D721Med (cell line): Measurements from ENCODE around the gene ADAMTSL1.

Experiments used
- DNase-seq: peaks from one replicate; pipeline ENCODE4 v3.0.0; 2011; ENCODE audit warnings: low spot score; ENCODE audit not compliant: insufficient read length
- FAIRE-seq: peaks from 2 replicates; lab custom pipeline; 2011; peaks lifted over from hg19 to GRCh38; lab: Jason Lieb, UNC
- CTCF ChIP-seq: IDR thresholded peaks from 2 replicates; pipeline ENCODE4 v1.5.1; 2012; ENCODE audit warnings: mild to moderate bottlenecking, control low read depth; ENCODE audit not compliant: insufficient read depth; ENCODE audit errors: missing control alignments

ADAMTSL1 gene

DNA sequence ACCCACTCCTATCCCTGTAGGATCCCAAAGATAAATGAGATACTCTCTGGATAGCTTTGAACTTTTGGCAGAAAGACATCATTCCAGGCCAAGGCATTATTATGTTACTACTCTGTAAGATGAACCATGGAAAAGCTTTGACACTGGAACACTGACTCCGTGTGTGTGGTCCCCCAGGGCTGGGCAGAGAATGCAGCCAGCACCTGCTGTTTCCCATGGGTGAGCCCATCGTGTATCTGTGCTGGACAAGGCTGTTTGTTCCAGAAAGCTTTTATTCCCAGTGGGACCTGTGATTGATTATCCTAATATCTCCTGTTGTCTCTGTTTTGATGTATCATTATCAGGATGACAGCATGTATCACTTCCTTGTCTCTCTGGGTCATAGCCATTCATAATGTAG is 304.2 kb downstream of the ADAMTSL1 start:
- FAIRE-seq = no peak

DNA sequence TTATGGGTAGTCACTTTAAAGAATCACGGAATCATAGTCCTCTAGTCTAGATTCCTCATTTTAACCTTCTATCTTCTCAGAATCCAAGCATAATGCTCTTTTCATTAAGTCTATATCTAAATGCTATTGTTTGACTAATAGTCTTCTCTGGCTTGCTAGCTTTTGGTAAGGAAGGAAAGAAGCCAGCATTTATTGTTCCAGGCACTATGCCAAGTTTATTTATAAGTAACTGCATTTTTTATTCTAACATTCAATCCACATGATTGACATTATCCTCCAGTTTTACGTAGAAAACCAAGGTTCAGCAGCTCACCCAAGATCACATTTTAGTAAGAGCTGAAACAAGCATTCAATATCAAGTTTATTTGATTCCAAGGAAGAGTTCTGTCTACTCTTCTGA is 304.9 kb downstream of the ADAMTSL1 start:
- FAIRE-seq = no peak
- no peak for DNase-seq
- TF ChIP-seq CTCF = no peak

More for the DNA sequence above, 304.2 kb downstream of the ADAMTSL1 start:
- no peak for DNase-seq
- TF ChIP-seq CTCF = no peak

GRCh38 chr9:18783909-18784308 is 310.0 kb downstream of the ADAMTSL1 start:
- no peak for FAIRE-seq
- DNase-seq = no peak

DNA sequence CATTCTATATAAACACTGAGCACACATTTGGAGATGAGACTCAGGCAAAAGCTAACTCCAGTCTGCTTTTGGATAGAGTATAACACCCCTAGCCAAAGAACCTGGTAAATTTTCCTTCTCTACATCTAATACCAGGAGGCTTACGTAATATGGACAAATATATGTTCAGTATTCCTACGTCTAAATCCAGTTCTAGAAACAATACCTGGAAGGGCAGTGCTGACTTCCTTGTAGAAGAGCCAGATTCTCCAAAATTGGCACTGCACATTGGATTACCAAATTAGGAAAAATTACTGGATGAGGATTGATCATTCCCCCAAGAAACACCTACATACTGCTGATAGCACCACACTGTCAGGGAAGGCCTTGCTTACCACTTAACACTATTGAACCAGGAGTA is 311.7 kb downstream of the ADAMTSL1 start:
- TF ChIP-seq CTCF = no peak
- no peak for FAIRE-seq

More at GRCh38 chr9:18783909-18784308, 310.0 kb downstream of the ADAMTSL1 start:
- TF ChIP-seq CTCF = no peak

DNA sequence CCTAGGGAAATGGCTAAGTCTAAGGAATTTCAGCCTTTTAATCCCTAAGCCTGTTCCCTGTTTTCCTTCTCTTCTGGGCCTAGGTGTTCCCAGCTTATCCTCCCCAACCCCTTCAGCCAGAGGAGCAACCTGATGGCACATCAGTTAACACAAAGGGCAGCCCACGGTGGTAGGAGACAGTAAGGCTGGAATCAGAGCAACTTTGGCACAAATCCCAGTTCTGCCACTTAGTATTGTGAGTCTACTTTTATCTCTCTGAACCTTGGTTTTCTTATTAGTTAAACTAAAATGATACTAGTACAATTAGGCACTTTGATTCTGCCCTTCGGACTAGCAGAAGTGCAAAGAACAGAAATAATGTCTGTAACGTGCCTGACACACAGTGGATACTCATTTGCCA is 312.2 kb downstream of the ADAMTSL1 start:
- no peak for TF ChIP-seq CTCF
- DNase-seq (no peak), FAIRE-seq (no peak)

More for the DNA sequence above, 311.7 kb downstream of the ADAMTSL1 start:
- no peak for DNase-seq

GRCh38 chr9:18786911-18787650 is 313.1 kb downstream of the ADAMTSL1 start:
- FAIRE-seq (no peak), DNase-seq (no peak)
- TF ChIP-seq CTCF = no peak

DNA sequence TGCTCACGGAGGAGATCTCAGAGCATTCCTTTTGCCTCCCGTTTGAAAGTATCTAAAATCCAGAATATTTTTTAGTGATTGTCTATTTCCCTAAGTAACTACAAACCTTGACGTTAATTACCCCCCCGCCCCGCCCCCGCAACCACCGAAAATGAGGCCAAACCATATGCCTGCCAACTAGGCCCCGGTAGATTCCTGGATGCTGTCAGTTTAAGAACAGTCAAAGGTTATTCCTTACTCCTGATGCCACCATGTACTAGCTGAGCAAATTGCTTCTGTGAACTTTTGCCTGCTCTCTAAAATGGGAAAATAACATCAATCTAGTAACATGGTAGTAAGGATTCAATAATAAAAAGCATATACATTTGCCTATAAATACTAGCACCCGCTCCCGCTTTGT is 314.3 kb downstream of the ADAMTSL1 start:
- no peak for TF ChIP-seq CTCF
- DNase-seq (no peak), FAIRE-seq (no peak)
